Colonic mucosa (tissue), 4 donors: ENCODE data around the gene AVP. TPM values are rescaled to one million over a fixed set of nuclear protein-coding genes. Genes with fewer than 3 reads are reported as not detected.

Experiments
- DNase-seq: peaks from one replicate; pipeline ENCODE4 v3.0.0-alpha.2; 2020
- H3K27ac ChIP-seq: fragments of 200-600 bp; one replicate; pipeline ENCODE4 v1.8.0; 2021
- H3K27me3 ChIP-seq: fragments of 200-600 bp; one replicate; pipeline ENCODE4 v1.8.0; 2021
- H3K36me3 ChIP-seq: fragments of 200-600 bp; one replicate; pipeline ENCODE4 v1.8.0; 2021
- H3K4me1 ChIP-seq: fragments of 200-600 bp; one replicate; pipeline ENCODE4 v1.8.0; 2021; ENCODE audit warnings: mild to moderate bottlenecking
- H3K4me3 ChIP-seq: fragments of 200-600 bp; one replicate; pipeline ENCODE4 v1.8.0; 2021
- H3K9ac ChIP-seq, 2 donors: one replicate each; pipeline ENCODE4 v1.7.0; 2013; ENCODE audit warnings: control low read depth in 2 of 2, low read depth in 2 of 2, low read length in 2 of 2
- H3K9me3 ChIP-seq: fragments of 200-600 bp; one replicate; pipeline ENCODE4 v1.8.0; 2021
- CTCF ChIP-seq: fragments of 200-600 bp; IDR thresholded peaks from one replicate; pipeline ENCODE4 v1.8.0; 2022; ENCODE audit warnings: antibody characterized with exemption, mild to moderate bottlenecking
- intact Hi-C: fragments of 100-400 bp; cut with DNase I; formaldehyde crosslinking; loops from one replicate; pipeline ENCODE4 v1.14.1; 2022
- total RNA-seq, 2 donors: library from RNA; stranded (reverse); fragmentation: NEBNext Ultra II Directional in 1 of 2; extraction: Animal tissue kit (Norgen Biotek cat#: 25700) in 1 of 2; gene quantifications; one replicate each; pipeline ENCODE4 v1.2.1, GENCODE V29; 2021
- donor health status: healthy.
- donor health status: DM: no; HTN: no; CAD: no.
- donor health status: DM: no; HTN: no; CAD: no.

The AVP gene
- total RNA-seq, 2 donors from 2014 or later, result not detected

- DNase-seq, result no peak
- intact Hi-C loops, result no loop called here
- H3K36me3 ChIP-seq, result no peaks in the 10 kb centered on the region
Observed at GRCh38 chr20:3106658-3107463, 22.3 kb upstream of the AVP start.

DNA sequence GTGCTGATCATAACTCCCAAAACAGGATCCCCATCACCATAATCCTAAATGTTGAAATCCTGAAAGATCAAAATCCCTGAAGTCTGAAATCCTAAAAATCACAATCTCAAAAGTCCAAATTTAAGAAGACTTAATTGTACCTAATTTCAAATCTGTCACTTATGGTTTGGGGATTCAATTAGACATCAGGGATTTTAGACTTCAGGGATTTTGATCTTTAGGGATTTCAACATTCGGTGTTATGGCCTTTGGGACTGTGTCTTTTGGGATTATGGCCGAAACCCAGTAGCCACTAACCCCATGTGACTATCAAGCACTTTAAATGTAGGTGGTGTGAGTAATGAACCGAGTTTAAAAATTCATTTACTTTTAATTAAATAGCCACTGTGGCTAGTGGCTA is 21.7 kb upstream of the AVP start:
- no peak for TF ChIP-seq CTCF
- H3K4me3 ChIP-seq, result no peak overlapping the region
- H3K27me3 ChIP-seq, result no peaks in the 10 kb centered on the region
- H3K9ac ChIP-seq, result no peak overlapping the region
- no peaks in the 10 kb centered on the region for H3K9me3 ChIP-seq
- no peaks in the 10 kb centered on the region for H3K36me3 ChIP-seq
- no peak for DNase-seq
- no peaks in the 10 kb centered on the region for H3K4me1 ChIP-seq
- H3K27ac ChIP-seq, result no peak overlapping the region
- intact Hi-C loops, result no loop called here

More at GRCh38 chr20:3106658-3107463, 22.3 kb upstream of the AVP start:
- Histone ChIP-seq H3K27me3 (no peaks in the 10 kb centered on the region), H3K9me3 (no peaks in the 10 kb centered on the region), H3K4me1 (no peaks in the 10 kb centered on the region), H3K4me3 (no peak overlapping the region), H3K9ac (no peak overlapping the region), H3K27ac (no peak overlapping the region)
- no peak for TF ChIP-seq CTCF

DNA sequence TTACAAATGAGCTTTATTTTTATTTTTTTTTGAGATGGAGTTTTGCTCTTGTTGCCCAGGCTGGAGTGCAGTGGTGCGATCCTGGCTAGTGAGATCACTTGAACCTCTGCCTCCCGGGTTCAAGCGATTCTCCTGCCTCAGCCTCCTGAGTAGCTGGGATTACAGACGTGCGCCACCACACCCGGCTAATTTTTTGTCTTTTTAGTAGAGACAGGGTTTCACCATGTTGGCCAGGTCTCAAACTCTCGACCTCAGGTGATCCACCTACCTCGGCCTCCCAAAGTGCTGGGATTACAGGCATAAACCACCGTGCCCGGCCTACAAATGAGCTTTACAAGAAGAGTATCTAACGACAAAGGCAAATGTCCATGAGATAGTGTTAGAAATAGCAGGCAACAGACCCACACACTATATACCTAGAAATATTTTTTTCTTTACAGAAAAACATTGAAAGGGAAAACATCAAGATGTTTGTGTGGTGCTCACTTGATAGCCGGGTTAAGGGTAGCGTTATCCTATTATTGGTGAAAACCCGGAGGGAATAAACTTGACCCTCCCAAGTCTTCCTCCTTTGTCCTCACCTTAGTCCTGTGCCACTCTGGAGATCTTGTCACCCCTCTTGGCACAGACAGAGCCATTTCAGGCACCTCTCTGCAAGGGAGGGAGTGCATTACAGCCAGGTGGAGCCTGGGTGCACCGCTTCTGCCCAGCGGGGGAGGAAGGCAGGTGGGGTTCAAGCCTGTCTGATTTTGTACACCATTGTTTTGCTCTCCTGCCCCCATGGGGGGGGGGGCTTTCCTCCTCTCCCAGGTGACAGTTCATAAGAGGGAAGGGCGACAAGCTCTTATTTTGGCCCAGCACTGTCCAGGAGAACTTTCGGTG is 21.0 kb upstream of the AVP start:
- H3K27me3 ChIP-seq, result no peaks in the 10 kb centered on the region
- no peaks in the 10 kb centered on the region for H3K36me3 ChIP-seq
- H3K4me1 ChIP-seq, result no peaks in the 10 kb centered on the region
- H3K4me3 ChIP-seq, result no peak overlapping the region
- H3K9ac ChIP-seq, result no peak overlapping the region
- DNase-seq, result no peak
- no peak for TF ChIP-seq CTCF
- no peak overlapping the region for H3K27ac ChIP-seq
- intact Hi-C loops, result no loop called here
- H3K9me3 ChIP-seq, result no peaks in the 10 kb centered on the region

- Histone ChIP-seq H3K36me3 (no peaks in the 10 kb centered on the region), H3K4me3 (no peak overlapping the region), H3K27me3 (no peaks in the 10 kb centered on the region), H3K27ac (no peak overlapping the region), H3K4me1 (no peaks in the 10 kb centered on the region), H3K9me3 (no peaks in the 10 kb centered on the region), H3K9ac (no peak overlapping the region)
- TF ChIP-seq CTCF, result no peak
- intact Hi-C loops, result no loop called here
- DNase-seq, result no peak
Observed at GRCh38 chr20:3103369-3104032, 19.0 kb upstream of the AVP start.

- Histone ChIP-seq H3K9ac (no peak overlapping the region), H3K4me1 (no peaks in the 10 kb centered on the region), H3K27ac (no peak overlapping the region), H3K36me3 (no peaks in the 10 kb centered on the region), H3K27me3 (no peaks in the 10 kb centered on the region), H3K9me3 (no peaks in the 10 kb centered on the region), H3K4me3 (no peak overlapping the region)
- DNase-seq, result no peak
- intact Hi-C loops, result no loop called here
- TF ChIP-seq CTCF, result no peak
Observed at GRCh38 chr20:3102575-3103368, 18.2 kb upstream of the AVP start.
